HL-60 (cell line): Measurements from ENCODE around the gene FAN1.

ENCODE experiments used
- DNase-seq, 2 experiments: peaks; one replicate each; pipeline ENCODE4 v3.0.0-alpha.2; 2010 to 2020; ENCODE audit warnings: low read depth in 1 of 2, low spot score in 1 of 2
- H3K27ac ChIP-seq: fragments of 250-450 bp; sonication (Bioruptor Pico); replicated peaks from 2 replicates; pipeline ENCODE4 v1.5.1; 2020; ENCODE audit warnings: mild to moderate bottlenecking, moderate library complexity
- H3K27me3 ChIP-seq: fragments of 250-450 bp; sonication (Bioruptor Pico); 2 replicates; pipeline ENCODE4 v1.5.1; 2021; ENCODE audit warnings: mild to moderate bottlenecking, moderate library complexity; ENCODE audit not compliant: insufficient read depth, poor library complexity, severe bottlenecking
- H3K4me3 ChIP-seq: replicated peaks from 2 replicates; pipeline ENCODE4 v1.5.1; 2011; ENCODE audit warnings: mild to moderate bottlenecking, control low read depth, low read length; ENCODE audit not compliant: insufficient read depth
- GABPA ChIP-seq: IDR thresholded peaks from 2 replicates; pipeline ENCODE4 v1.6.1; 2012; ENCODE audit warnings: low read depth
- POLR2AphosphoS5 ChIP-seq: IDR thresholded peaks from 2 replicates; pipeline ENCODE4 v1.6.1; 2012; ENCODE audit warnings: low read depth
- SPI1 ChIP-seq: IDR thresholded peaks from 2 replicates; pipeline ENCODE4 v1.6.1; 2012; ENCODE audit warnings: low read depth, mild to moderate bottlenecking, borderline replicate concordance
- TF ChIP-seq, protein P1 (sequence below): IDR thresholded peaks from 2 replicates; pipeline ENCODE4 v1.6.1; 2012; ENCODE audit warnings: low read depth; ENCODE audit not compliant: insufficient replicate concordance
- TF ChIP-seq, protein P2 (sequence below): IDR thresholded peaks from one replicate; pipeline ENCODE4 v1.5.1; 2011; ENCODE audit warnings: low read length, control low read depth, inconsistent platforms; ENCODE audit not compliant: insufficient read depth

FAN1 gene

DNA sequence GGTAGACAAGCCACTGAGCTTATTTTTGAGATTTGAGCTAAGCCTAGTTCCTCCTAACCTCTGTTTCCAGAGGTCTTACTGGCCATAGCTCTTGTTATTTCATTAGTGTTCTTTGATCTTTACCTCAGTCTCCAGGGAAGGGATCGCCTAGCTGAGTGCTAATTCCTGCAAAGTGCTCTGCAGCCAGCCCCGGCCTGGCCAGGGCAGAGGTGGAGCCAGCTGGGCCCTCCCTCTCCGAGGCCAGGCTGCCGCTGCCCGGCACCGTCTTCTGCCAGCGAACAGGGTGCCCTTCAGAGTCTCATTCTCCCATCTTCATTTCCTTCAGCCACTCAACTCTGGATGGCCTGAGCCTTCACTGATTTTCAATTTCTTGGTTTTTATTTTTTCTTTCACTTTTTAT lies 19.7 kb downstream of the FAN1 start:
- no peak for DNase-seq
- Histone ChIP-seq H3K4me3 (no peak overlapping the region), H3K27ac (no peak overlapping the region), H3K27me3 (no peaks in the 10 kb centered on the region)
- TF ChIP-seq SPI1 (no peak), GABPA (no peak)
- TF ChIP-seq, protein P1, sequence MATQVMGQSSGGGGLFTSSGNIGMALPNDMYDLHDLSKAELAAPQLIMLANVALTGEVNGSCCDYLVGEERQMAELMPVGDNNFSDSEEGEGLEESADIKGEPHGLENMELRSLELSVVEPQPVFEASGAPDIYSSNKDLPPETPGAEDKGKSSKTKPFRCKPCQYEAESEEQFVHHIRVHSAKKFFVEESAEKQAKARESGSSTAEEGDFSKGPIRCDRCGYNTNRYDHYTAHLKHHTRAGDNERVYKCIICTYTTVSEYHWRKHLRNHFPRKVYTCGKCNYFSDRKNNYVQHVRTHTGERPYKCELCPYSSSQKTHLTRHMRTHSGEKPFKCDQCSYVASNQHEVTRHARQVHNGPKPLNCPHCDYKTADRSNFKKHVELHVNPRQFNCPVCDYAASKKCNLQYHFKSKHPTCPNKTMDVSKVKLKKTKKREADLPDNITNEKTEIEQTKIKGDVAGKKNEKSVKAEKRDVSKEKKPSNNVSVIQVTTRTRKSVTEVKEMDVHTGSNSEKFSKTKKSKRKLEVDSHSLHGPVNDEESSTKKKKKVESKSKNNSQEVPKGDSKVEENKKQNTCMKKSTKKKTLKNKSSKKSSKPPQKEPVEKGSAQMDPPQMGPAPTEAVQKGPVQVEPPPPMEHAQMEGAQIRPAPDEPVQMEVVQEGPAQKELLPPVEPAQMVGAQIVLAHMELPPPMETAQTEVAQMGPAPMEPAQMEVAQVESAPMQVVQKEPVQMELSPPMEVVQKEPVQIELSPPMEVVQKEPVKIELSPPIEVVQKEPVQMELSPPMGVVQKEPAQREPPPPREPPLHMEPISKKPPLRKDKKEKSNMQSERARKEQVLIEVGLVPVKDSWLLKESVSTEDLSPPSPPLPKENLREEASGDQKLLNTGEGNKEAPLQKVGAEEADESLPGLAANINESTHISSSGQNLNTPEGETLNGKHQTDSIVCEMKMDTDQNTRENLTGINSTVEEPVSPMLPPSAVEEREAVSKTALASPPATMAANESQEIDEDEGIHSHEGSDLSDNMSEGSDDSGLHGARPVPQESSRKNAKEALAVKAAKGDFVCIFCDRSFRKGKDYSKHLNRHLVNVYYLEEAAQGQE = no peak
- TF ChIP-seq, protein P2, sequence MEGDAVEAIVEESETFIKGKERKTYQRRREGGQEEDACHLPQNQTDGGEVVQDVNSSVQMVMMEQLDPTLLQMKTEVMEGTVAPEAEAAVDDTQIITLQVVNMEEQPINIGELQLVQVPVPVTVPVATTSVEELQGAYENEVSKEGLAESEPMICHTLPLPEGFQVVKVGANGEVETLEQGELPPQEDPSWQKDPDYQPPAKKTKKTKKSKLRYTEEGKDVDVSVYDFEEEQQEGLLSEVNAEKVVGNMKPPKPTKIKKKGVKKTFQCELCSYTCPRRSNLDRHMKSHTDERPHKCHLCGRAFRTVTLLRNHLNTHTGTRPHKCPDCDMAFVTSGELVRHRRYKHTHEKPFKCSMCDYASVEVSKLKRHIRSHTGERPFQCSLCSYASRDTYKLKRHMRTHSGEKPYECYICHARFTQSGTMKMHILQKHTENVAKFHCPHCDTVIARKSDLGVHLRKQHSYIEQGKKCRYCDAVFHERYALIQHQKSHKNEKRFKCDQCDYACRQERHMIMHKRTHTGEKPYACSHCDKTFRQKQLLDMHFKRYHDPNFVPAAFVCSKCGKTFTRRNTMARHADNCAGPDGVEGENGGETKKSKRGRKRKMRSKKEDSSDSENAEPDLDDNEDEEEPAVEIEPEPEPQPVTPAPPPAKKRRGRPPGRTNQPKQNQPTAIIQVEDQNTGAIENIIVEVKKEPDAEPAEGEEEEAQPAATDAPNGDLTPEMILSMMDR = no peak

DNA sequence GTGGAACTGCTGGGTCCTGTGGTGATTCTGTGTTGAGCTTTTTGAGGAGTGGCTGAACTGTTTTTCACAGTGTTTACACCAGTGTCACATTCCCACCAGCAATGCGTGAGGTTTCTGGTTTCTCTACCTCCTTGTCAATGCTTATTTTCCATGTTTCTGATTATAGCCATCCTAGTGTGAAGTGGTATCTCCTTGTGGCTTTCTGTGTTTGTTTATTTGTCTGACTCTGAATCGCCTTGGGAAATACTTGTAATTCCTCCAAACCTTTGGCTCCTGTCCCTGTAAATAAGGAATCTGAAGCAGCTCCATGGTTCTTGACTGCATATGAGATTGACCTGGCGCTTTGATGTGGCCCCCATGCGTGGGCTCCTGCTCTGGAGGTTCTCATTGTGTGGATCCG lies 20.6 kb downstream of the FAN1 start:
- H3K27ac ChIP-seq = no peak overlapping the region
- no peak for DNase-seq

DNA sequence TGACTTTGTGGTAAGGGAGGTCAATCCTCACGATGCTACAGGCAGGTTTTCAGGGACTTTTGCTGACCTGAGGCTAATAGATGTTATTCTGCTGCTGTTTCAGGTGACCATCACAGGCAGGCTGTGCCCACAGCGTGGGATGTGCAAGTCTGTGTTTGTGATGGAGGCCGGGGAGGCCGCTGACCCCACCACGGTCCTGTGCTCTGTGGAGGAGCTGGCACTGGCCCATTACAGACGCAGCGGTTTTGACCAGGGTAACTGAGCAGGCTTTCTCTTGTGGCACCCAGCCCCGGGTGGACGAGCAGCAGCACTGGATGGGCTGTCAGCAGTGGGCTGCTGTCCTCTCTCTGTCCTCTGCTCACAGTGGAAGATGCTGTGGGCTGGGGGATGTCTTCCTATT lies 22.0 kb downstream of the FAN1 start:
- TF ChIP-seq GABPA (no peak), POLR2AphosphoS5 (no peak), SPI1 (no peak)
- TF ChIP-seq, protein P2 = no peak
- TF ChIP-seq, protein P1 = no peak
- Histone ChIP-seq H3K4me3 (no peak overlapping the region), H3K27ac (no peak overlapping the region), H3K27me3 (no peaks in the 10 kb centered on the region)
- no peak for DNase-seq

More for the DNA sequence above, 20.6 kb downstream of the FAN1 start:
- TF ChIP-seq, protein P1 = no peak
- TF ChIP-seq POLR2AphosphoS5 = no peak
- no peak for TF ChIP-seq GABPA
- TF ChIP-seq SPI1 = no peak
- TF ChIP-seq, protein P2 = no peak
- no peak overlapping the region for H3K4me3 ChIP-seq
- H3K27me3 ChIP-seq = no peaks in the 10 kb centered on the region
